H9 (cell line): ENCODE results near the gene TRPM3. TPM values are rescaled to one million over a fixed set of nuclear protein-coding genes. Genes with fewer than 3 reads are reported as not detected.

Experiments used
- DNase-seq: peaks from one replicate; pipeline ENCODE4 v3.0.0-alpha.2; 2017
- H2AFZ ChIP-seq: one replicate; pipeline ENCODE4 v1.6.1; 2013; ENCODE audit warnings: mild to moderate bottlenecking, low read length, control low read depth, moderate library complexity
- H2AK5ac ChIP-seq: 2 replicates; pipeline ENCODE4 v1.6.1; 2013; ENCODE audit warnings: low read length, control low read depth, mixed read lengths; ENCODE audit not compliant: insufficient read length
- H2BK120ac ChIP-seq: one replicate; pipeline ENCODE4 v1.6.1; 2013; ENCODE audit warnings: low read depth, mild to moderate bottlenecking, low read length, control low read depth, inconsistent platforms; ENCODE audit not compliant: poor library complexity, severe bottlenecking
- H2BK12ac ChIP-seq: 2 replicates; pipeline ENCODE4 v1.6.1; 2013; ENCODE audit warnings: low read length, control low read depth, mixed read lengths, low read depth; ENCODE audit not compliant: insufficient read length
- H2BK15ac ChIP-seq: 2 replicates; pipeline ENCODE4 v1.6.1; 2013; ENCODE audit warnings: low read depth, low read length, control low read depth
- H2BK20ac ChIP-seq: one replicate; pipeline ENCODE4 v1.6.1; 2013; ENCODE audit warnings: low read depth, mild to moderate bottlenecking, low read length, control low read depth, inconsistent platforms; ENCODE audit not compliant: poor library complexity, severe bottlenecking
- H2BK5ac ChIP-seq: 2 replicates; pipeline ENCODE4 v1.6.1; 2013; ENCODE audit warnings: low read length, control low read depth, mixed read lengths; ENCODE audit not compliant: insufficient read length
- H3K14ac ChIP-seq: 2 replicates; pipeline ENCODE4 v1.6.1; 2013; ENCODE audit warnings: low read length, control low read depth; ENCODE audit not compliant: insufficient read depth
- H3K18ac ChIP-seq: 2 replicates; pipeline ENCODE4 v1.6.1; 2013; ENCODE audit warnings: low read depth, mild to moderate bottlenecking, mixed read lengths, low read length, control low read depth; ENCODE audit not compliant: insufficient read length
- H3K23ac ChIP-seq: 2 replicates; pipeline ENCODE4 v1.6.1; 2013; ENCODE audit warnings: low read length, control low read depth, mixed read lengths, low read depth; ENCODE audit not compliant: insufficient read length
- H3K23me2 ChIP-seq: 2 replicates; pipeline ENCODE4 v1.6.1; 2013; ENCODE audit warnings: low read depth, mild to moderate bottlenecking, mixed read lengths, low read length, control low read depth; ENCODE audit not compliant: insufficient read length, poor library complexity, severe bottlenecking
- H3K27ac ChIP-seq: 2 replicates; pipeline ENCODE4 v1.5.1; 2013; ENCODE audit warnings: low read length, control low read depth, mixed read lengths, low read depth; ENCODE audit not compliant: insufficient read length
- H3K27me3 ChIP-seq: 2 replicates; pipeline ENCODE4 v1.6.1; 2013; ENCODE audit warnings: low read length, control low read depth, inconsistent platforms; ENCODE audit not compliant: insufficient read depth
- H3K4ac ChIP-seq: 2 replicates; pipeline ENCODE4 v1.6.1; 2013; ENCODE audit warnings: low read depth, mild to moderate bottlenecking, control low read depth, inconsistent platforms, low read length, moderate library complexity
- H3K4me1 ChIP-seq: 2 replicates; pipeline ENCODE4 v1.6.1; 2013; ENCODE audit warnings: low read length, control low read depth, inconsistent platforms; ENCODE audit not compliant: insufficient read depth
- H3K4me2 ChIP-seq: 2 replicates; pipeline ENCODE4 v1.6.1; 2013; ENCODE audit warnings: low read length, control low read depth, mixed read lengths; ENCODE audit not compliant: insufficient read length, insufficient read depth
- H3K56ac ChIP-seq: 2 replicates; pipeline ENCODE4 v1.6.1; 2013; ENCODE audit warnings: low read depth, mild to moderate bottlenecking, mixed read lengths, low read length, control low read depth; ENCODE audit not compliant: insufficient read length
- H3K79me1 ChIP-seq: 2 replicates; pipeline ENCODE4 v1.6.1; 2013; ENCODE audit warnings: low read depth, mild to moderate bottlenecking, moderate library complexity, low read length, control low read depth, inconsistent platforms; ENCODE audit not compliant: insufficient read depth, poor library complexity, severe bottlenecking
- H3K79me2 ChIP-seq: 2 replicates; pipeline ENCODE4 v1.6.1; 2013; ENCODE audit warnings: low read length, control low read depth, inconsistent platforms; ENCODE audit not compliant: insufficient read depth
- H3K9ac ChIP-seq: 2 replicates; pipeline ENCODE4 v1.6.1; 2013; ENCODE audit warnings: low read length, control low read depth, mixed read lengths; ENCODE audit not compliant: insufficient read length; ENCODE audit errors: extremely low read depth
- H3K9me3 ChIP-seq: one replicate; pipeline ENCODE4 v1.6.1; 2013; ENCODE audit warnings: low read depth, low read length, inconsistent platforms; ENCODE audit not compliant: control insufficient read depth
- H3T11ph ChIP-seq: one replicate; pipeline ENCODE4 v1.6.1; 2013; ENCODE audit warnings: mild to moderate bottlenecking, low read length, control low read depth, inconsistent platforms
- H4K20me1 ChIP-seq: one replicate; pipeline ENCODE4 v1.6.1; 2013; ENCODE audit not compliant: control insufficient read depth, insufficient read length, insufficient read depth
- H4K5ac ChIP-seq: 2 replicates; pipeline ENCODE4 v1.6.1; 2013; ENCODE audit warnings: low read depth, mild to moderate bottlenecking, mixed read lengths, low read length, control low read depth; ENCODE audit not compliant: insufficient read length
- H4K8ac ChIP-seq: replicated peaks from 2 replicates; pipeline ENCODE4 v1.6.1; 2013; ENCODE audit warnings: low read length, control low read depth, mixed read lengths, low read depth; ENCODE audit not compliant: insufficient read length
- H4K91ac ChIP-seq: 2 replicates; pipeline ENCODE4 v1.6.1; 2013; ENCODE audit warnings: low read depth, mild to moderate bottlenecking, moderate library complexity, mixed read lengths, low read length, control low read depth; ENCODE audit not compliant: insufficient read length
- H3K27ac Mint-ChIP-seq, 3 experiments: 2 replicates in 2 of 3; 3 replicates in 1 of 3; pipeline ENCODE4 v1.8.0; 2020 to 2021; ENCODE audit warnings: mixed read lengths in 3 of 3, mild to moderate bottlenecking in 1 of 3, moderate library complexity in 1 of 3
- H3K27me3 Mint-ChIP-seq: 2 replicates; pipeline ENCODE4 v1.8.0; 2021; ENCODE audit warnings: low read depth, mild to moderate bottlenecking, moderate library complexity, mixed read lengths
- H3K36me3 Mint-ChIP-seq, 3 experiments: 2 replicates in 2 of 3; 3 replicates in 1 of 3; pipeline ENCODE4 v1.8.0; 2020 to 2021; ENCODE audit warnings: low read depth in 3 of 3, mixed read lengths in 3 of 3; ENCODE audit not compliant: insufficient read depth in 1 of 3
- H3K4me1 Mint-ChIP-seq, 2 experiments: 2 replicates each; pipeline ENCODE4 v1.8.0; 2020; ENCODE audit warnings: mixed read lengths in 2 of 2
- H3K4me3 Mint-ChIP-seq, 2 experiments: 2 replicates in 1 of 2; 3 replicates in 1 of 2; pipeline ENCODE4 v1.8.0; 2020 to 2021; ENCODE audit warnings: mild to moderate bottlenecking in 2 of 2, mixed read lengths in 2 of 2, moderate library complexity in 1 of 2
- H3K9me3 Mint-ChIP-seq, 2 experiments: 2 replicates in 1 of 2; 3 replicates in 1 of 2; pipeline ENCODE4 v1.8.0; 2020; ENCODE audit warnings: mild to moderate bottlenecking in 2 of 2, mixed read lengths in 2 of 2, moderate library complexity in 1 of 2
- CTCF ChIP-seq: fragments of 200-600 bp; sonication (generic); conservative IDR thresholded peaks from 3 replicates; pipeline ENCODE4 v1.8.0; 2021; ENCODE audit warnings: antibody characterized with exemption, mild to moderate bottlenecking
- WGBS: extraction: QIAGEN DNeasy Blood & Tissue Kit; methylation state at CpG from one replicate; pipeline ENCODE4 v1.1.7; 2013; ENCODE audit warnings: missing lambda C conversion rate, low lambda C conversion rate, mixed read lengths; ENCODE audit not compliant: insufficient read length; ENCODE audit errors: extremely low coverage; 5-methylcytosine and 5-hydroxymethylcytosine counted together
- total RNA-seq: library from RNA; stranded (reverse); gene quantifications from 2 replicates; pipeline ENCODE4 v1.2.1, GENCODE V29; 2021

Gene TRPM3
- total RNA-seq, 1 experiment from 2014 or later, result 10.3 TPM

DNA sequence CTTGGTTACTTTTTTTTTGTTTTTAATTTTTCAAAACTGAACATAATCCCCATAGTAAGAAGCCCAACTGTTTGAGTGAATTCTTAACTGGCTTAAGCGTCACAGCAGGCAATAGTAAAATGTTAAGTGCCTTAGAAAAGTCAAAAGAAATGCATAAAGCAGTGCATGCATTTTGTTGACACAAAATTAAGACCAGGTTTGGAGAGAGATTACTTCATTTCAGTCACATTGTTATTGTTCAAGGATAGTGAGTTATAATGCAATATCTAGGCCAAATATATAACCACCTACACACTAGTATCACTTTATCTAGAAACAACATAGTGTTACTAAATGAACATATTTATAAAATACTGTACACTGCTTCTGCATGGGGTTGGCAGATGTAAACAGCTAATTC lies 590.1 kb downstream of the TRPM3 start:
- H3K36me3 Mint-ChIP-seq, result no peaks in the 10 kb centered on the region
- no peak overlapping the region for H3K27ac Mint-ChIP-seq
- no peak for TF ChIP-seq CTCF
- Histone ChIP-seq H3K27ac (no peak overlapping the region), H2BK20ac (no peak overlapping the region), H2BK15ac (no peak overlapping the region), H3K23me2 (no peaks in the 10 kb centered on the region), H3K79me1 (no peaks in the 10 kb centered on the region), H4K8ac (no peak overlapping the region), H3K18ac (no peak overlapping the region), H4K5ac (no peak overlapping the region), H3K23ac (no peak overlapping the region), H2BK5ac (no peak overlapping the region), H2AFZ (no peak overlapping the region), H2BK120ac (no peak overlapping the region), H3K4me2 (no peak overlapping the region), H4K20me1 (no peaks in the 10 kb centered on the region), H3K79me2 (no peaks in the 10 kb centered on the region), H3K9me3 (no peaks in the 10 kb centered on the region), H3K9ac (no peak overlapping the region), H2AK5ac (no peak overlapping the region), H3K4me1 (peaks cover 3% of the 10 kb centered on the region; the same call in 1 of the 2 replicates), H3T11ph (no peak overlapping the region), H3K56ac (no peak overlapping the region), H3K27me3 (no peaks in the 10 kb centered on the region), H2BK12ac (no peak overlapping the region), H3K4ac (no peak overlapping the region), H4K91ac (no peak overlapping the region), H3K14ac (no peak overlapping the region)
- peaks cover 13 to 20% of the 10 kb centered on the region in 2 experiments for H3K4me1 Mint-ChIP-seq
- no peaks in the 10 kb centered on the region for H3K9me3 Mint-ChIP-seq
- no CpG with 5 or more reads among the region's 1 CpG for WGBS
- no peak for DNase-seq
- no peaks in the 10 kb centered on the region for H3K27me3 Mint-ChIP-seq
- no peak overlapping the region for H3K4me3 Mint-ChIP-seq
